NCI-H69 (cell line): ENCODE measurements around the gene UPK1A.
"Not testable (repeated sequence)": the region's sequence is repeated elsewhere in the genome, so short reads cannot be mapped to it uniquely, and the experiment has no call there.

Source experiments
- DNase-seq: peaks from one replicate; lab custom pipeline; 2025; lab: John Stamatoyannopoulos, UW

The UPK1A gene

GRCh38 chr19:35718345-35719041, 52.2 kb downstream of the UPK1A start:
- peak; percentile 45 for DNase-seq

- DNase-seq = no peak
Measured at GRCh38 chr19:35719402-35720162, 53.3 kb downstream of the UPK1A start.

- DNase-seq = no peak
Measured at GRCh38 chr19:35720163-35720524, 53.8 kb downstream of the UPK1A start.

- DNase-seq = no peak
Measured at GRCh38 chr19:35720648-35721047, 54.3 kb downstream of the UPK1A start.

GRCh38 chr19:35721374-35721773, 55.1 kb downstream of the UPK1A start:
- no peak for DNase-seq

GRCh38 chr19:35722461-35722860, 56.1 kb downstream of the UPK1A start:
- no peak for DNase-seq

GRCh38 chr19:35722897-35723296, 56.6 kb downstream of the UPK1A start:
- DNase-seq = no peak

GRCh38 chr19:35723671-35724070, 57.4 kb downstream of the UPK1A start:
- no peak for DNase-seq

GRCh38 chr19:35724132-35724531, 57.8 kb downstream of the UPK1A start:
- not testable (repeated sequence) for DNase-seq

GRCh38 chr19:35724560-35724959, 58.2 kb downstream of the UPK1A start:
- DNase-seq = no peak

- DNase-seq = no peak
Measured at GRCh38 chr19:35725216-35725861, 59.0 kb downstream of the UPK1A start.

GRCh38 chr19:35727053-35727955, 61.0 kb downstream of the UPK1A start:
- no peak for DNase-seq
